GM12878 (cell line): ENCODE results near the gene BNIP3. TPM values are rescaled to one million over a fixed set of nuclear protein-coding genes. Genes with fewer than 3 reads are reported as not detected.

Source experiments
- ATAC-seq: fragments of 200-7000 bp; cut with Tn5 transposase; 3 replicates; pipeline ENCODE4 v1.9.1; 2020; ENCODE audit warnings: mild to moderate bottlenecking, moderate library complexity
- BruUV-seq: library from RNA; stranded (reverse); fragments of 400-500 nt; replicated peaks from 2 replicates; lab custom pipeline; 2021; lab: Mats Ljungman, UMichigan
- CTCF ChIA-PET: fragments of 300-600 bp; sonication (Branson Sonifier 250); formaldehyde crosslinking; extraction: SDS; loops from one replicate; lab custom pipeline; 2021; ENCODE audit warnings: inconsistent platforms; lab: Yijun Ruan, JAX
- POLR2A ChIA-PET: fragments of 350-600 bp; formaldehyde crosslinking; extraction: SDS; loops from one replicate; lab custom pipeline; 2021; ENCODE audit warnings: inconsistent platforms; lab: Charles Lee
- RAD21 ChIA-PET: fragments of 300-600 bp; sonication (Branson Sonifier 250); formaldehyde crosslinking; loops from one replicate; lab custom pipeline; 2023; ENCODE audit warnings: antibody characterized with exemption; ENCODE audit not compliant: unreplicated experiment; lab: Charles Lee
- SMC1A ChIA-PET: fragments of 300-600 bp; sonication (Branson Sonifier 250); formaldehyde crosslinking; loops from one replicate; lab custom pipeline; 2023; ENCODE audit not compliant: unreplicated experiment, uncharacterized antibody; lab: Charles Lee
- DNase-seq: peaks from one replicate; pipeline ENCODE4 v3.0.0-alpha.2; 2011; ENCODE audit warnings: low read depth, low spot score
- FAIRE-seq: peaks from 3 replicates; lab custom pipeline; 2011; peaks lifted over from hg19 to GRCh38; lab: Jason Lieb, UNC
- H2AFZ ChIP-seq: 2 replicates; pipeline ENCODE4 v1.6.0; 2011; ENCODE audit warnings: low read depth, low read length, control low read depth; ENCODE audit not compliant: control insufficient read depth
- H3K27ac ChIP-seq: 2 replicates; pipeline ENCODE4 v1.5.1; 2011; ENCODE audit warnings: control low read depth; ENCODE audit not compliant: control insufficient read depth, insufficient read depth
- H3K27me3 ChIP-seq, 2 experiments: replicated peaks in 1 of 2; 2 replicates each; pipeline versions ENCODE4 v1.6.0 to v1.6.1; 2011; ENCODE audit warnings: low read length in 1 of 2; ENCODE audit not compliant: control insufficient read depth in 2 of 2, insufficient read depth in 2 of 2
- H3K36me3 ChIP-seq, 2 experiments: 2 replicates each; pipeline ENCODE4 v1.5.1; 2011; ENCODE audit warnings: low read length in 1 of 2; ENCODE audit not compliant: control insufficient read depth in 2 of 2, insufficient read depth in 2 of 2
- H3K4me1 ChIP-seq: 2 replicates; pipeline ENCODE4 v1.6.1; 2011; ENCODE audit warnings: mild to moderate bottlenecking, low read length, moderate library complexity, mixed read lengths; ENCODE audit not compliant: control insufficient read depth, insufficient read depth
- H3K4me2 ChIP-seq: 2 replicates; pipeline ENCODE4 v1.6.0; 2011; ENCODE audit warnings: control low read depth; ENCODE audit not compliant: control insufficient read depth, insufficient read depth
- H3K4me3 ChIP-seq: fragments of 200-600 bp; sonication (generic); 2 replicates; pipeline ENCODE4 v1.5.1; 2016
- H3K79me2 ChIP-seq: 2 replicates; pipeline ENCODE4 v1.6.0; 2011; ENCODE audit warnings: low read length; ENCODE audit not compliant: control insufficient read depth, insufficient read depth
- H3K9ac ChIP-seq: 2 replicates; pipeline ENCODE4 v1.8.0; 2011; ENCODE audit warnings: low read length, control low read depth, mixed read lengths; ENCODE audit not compliant: control insufficient read depth, insufficient read depth
- H3K9me3 ChIP-seq: replicated peaks from 3 replicates; pipeline ENCODE4 v1.5.1; 2011; ENCODE audit warnings: mild to moderate bottlenecking, low read length; ENCODE audit not compliant: control insufficient read depth, insufficient read depth
- H4K20me1 ChIP-seq: 2 replicates; pipeline ENCODE4 v1.6.0; 2011; ENCODE audit not compliant: control insufficient read depth, insufficient read depth
- BRCA1 ChIP-seq: IDR thresholded peaks from 2 replicates; pipeline ENCODE4 v1.6.1; 2011; ENCODE audit warnings: low read depth, low read length, improper control_type of control experiment
- CBX5 ChIP-seq: sonication (generic); IDR thresholded peaks from 2 replicates; pipeline ENCODE4 v1.6.1; 2016; ENCODE audit warnings: low read depth, moderate library complexity, mild to moderate bottlenecking, inconsistent platforms
- CHD4 ChIP-seq: fragments of 200-600 bp; sonication (generic); IDR thresholded peaks from 2 replicates; pipeline ENCODE4 v1.6.1; 2016; ENCODE audit warnings: mild to moderate bottlenecking
- CREM ChIP-seq: IDR thresholded peaks from 2 replicates; pipeline ENCODE4 v1.6.1; 2014; ENCODE audit warnings: antibody characterized with exemption, low read depth
- LARP7 ChIP-seq: fragments of 450-650 bp; IDR thresholded peaks from 2 replicates; pipeline ENCODE4 v1.6.1; 2017; ENCODE audit warnings: mild to moderate bottlenecking
- NR2C2 ChIP-seq: IDR thresholded peaks from 2 replicates; pipeline ENCODE4 v1.6.1; 2011; ENCODE audit warnings: borderline replicate concordance, low read depth; ENCODE audit not compliant: control insufficient read depth, insufficient read length
- SIN3A ChIP-seq: IDR thresholded peaks from 2 replicates; pipeline ENCODE4 v1.6.1; 2012; ENCODE audit warnings: low read depth, low read length, improper control_type of control experiment
- SMAD1 ChIP-seq: fragments of 450-650 bp; IDR thresholded peaks from 2 replicates; pipeline ENCODE4 v1.6.1; 2018; ENCODE audit warnings: mild to moderate bottlenecking, low read depth; ENCODE audit not compliant: partially characterized antibody
- SPI1 ChIP-seq: IDR thresholded peaks from 2 replicates; pipeline ENCODE4 v1.6.1; 2011; ENCODE audit warnings: low read depth, mild to moderate bottlenecking, low read length, moderate library complexity, borderline replicate concordance; ENCODE audit not compliant: insufficient read depth
- ZBED1 ChIP-seq: IDR thresholded peaks from 2 replicates; pipeline ENCODE4 v1.6.1; 2016; ENCODE audit warnings: borderline replicate concordance
- ZNF24 ChIP-seq: fragments of 450-650 bp; IDR thresholded peaks from 2 replicates; pipeline ENCODE4 v1.6.1; 2017; ENCODE audit warnings: antibody characterized with exemption, mild to moderate bottlenecking
- WGBS: methylation state at CpG from one replicate; pipeline ENCODE4 v1.1.6; 2016; ENCODE audit warnings: low lambda C conversion rate; ENCODE audit not compliant: insufficient replicate concordance, insufficient coverage; ENCODE audit errors: missing lambda C conversion rate; 5-methylcytosine and 5-hydroxymethylcytosine counted together
- in situ Hi-C: fragments of 300-500 bp; cut with MboI; formaldehyde crosslinking; loops from 9 replicates; pipeline ENCODE4 v1.14.3; 2018; ENCODE audit warnings: mixed read lengths
- intact Hi-C: fragments of 100-400 bp; cut with micrococcal nuclease; formaldehyde crosslinking; loops from one replicate; pipeline ENCODE4 v1.14.2; 2022; ENCODE audit not compliant: unreplicated experiment
- polyA plus RNA-seq, 11 experiments: library from polyadenylated mRNA; depleted of rRNA in 4 of 11; unstranded in 6 of 11; stranded (reverse) in 5 of 11; fragments of >200 nt; fragmentation: Nextera tagmentation in 4 of 11; fragmentation: Illumina TruSeq in 1 of 11; extraction: Ambion mirVana in 4 of 11; extraction: Trizol in 1 of 11; gene quantifications; 1 replicate in 1 of 11; 2 replicates in 10 of 11; pipeline versions ENCODE4 v1.2.1 to v1.2.3, GENCODE V29; 2011 to 2016; ENCODE audit warnings: inconsistent platforms in 2 of 11, missing spikeins in 2 of 11, low read depth in 1 of 11
- total RNA-seq, 4 experiments: library from RNA; depleted of rRNA in 3 of 4; stranded (reverse); fragments of >200 nt in 3 of 4; fragmentation: Illumina TruSeq in 1 of 4; extraction: Trizol in 1 of 4; gene quantifications; 2 replicates each; pipeline versions ENCODE4 v1.2.1 to v1.2.3, GENCODE V29; 2013 to 2021
- TF ChIP-seq, protein P1 (sequence below): fragments of 450-650 bp; IDR thresholded peaks from 2 replicates; pipeline ENCODE4 v1.6.1; 2017; ENCODE audit warnings: mild to moderate bottlenecking
- TF ChIP-seq, protein P2 (sequence below): fragments of 150-350 bp; IDR thresholded peaks from 2 replicates; pipeline ENCODE4 v1.6.1; 2014; ENCODE audit warnings: mild to moderate bottlenecking, low read depth, low read length
- TF ChIP-seq, protein P3 (sequence below), 3 experiments: IDR thresholded peaks in 2 of 3; conservative IDR thresholded peaks in 1 of 3; 2 replicates each; pipeline ENCODE4 v1.5.1; 2011; ENCODE audit warnings: low read depth in 3 of 3, low read length in 3 of 3, mild to moderate bottlenecking in 3 of 3, control low read depth in 2 of 3, moderate library complexity in 2 of 3, inconsistent platforms in 1 of 3, mixed read lengths in 1 of 3; ENCODE audit not compliant: control insufficient read depth in 2 of 3, insufficient read depth in 1 of 3; ENCODE audit errors: extremely low read depth in 1 of 3

BNIP3 gene
- total and polyA plus RNA-seq, 10 of the 15 experiments (the other 5 are each of a cell fraction or from before 2014, with no cell fraction given): 7.7 to 122 (median 29.9) TPM

DNA sequence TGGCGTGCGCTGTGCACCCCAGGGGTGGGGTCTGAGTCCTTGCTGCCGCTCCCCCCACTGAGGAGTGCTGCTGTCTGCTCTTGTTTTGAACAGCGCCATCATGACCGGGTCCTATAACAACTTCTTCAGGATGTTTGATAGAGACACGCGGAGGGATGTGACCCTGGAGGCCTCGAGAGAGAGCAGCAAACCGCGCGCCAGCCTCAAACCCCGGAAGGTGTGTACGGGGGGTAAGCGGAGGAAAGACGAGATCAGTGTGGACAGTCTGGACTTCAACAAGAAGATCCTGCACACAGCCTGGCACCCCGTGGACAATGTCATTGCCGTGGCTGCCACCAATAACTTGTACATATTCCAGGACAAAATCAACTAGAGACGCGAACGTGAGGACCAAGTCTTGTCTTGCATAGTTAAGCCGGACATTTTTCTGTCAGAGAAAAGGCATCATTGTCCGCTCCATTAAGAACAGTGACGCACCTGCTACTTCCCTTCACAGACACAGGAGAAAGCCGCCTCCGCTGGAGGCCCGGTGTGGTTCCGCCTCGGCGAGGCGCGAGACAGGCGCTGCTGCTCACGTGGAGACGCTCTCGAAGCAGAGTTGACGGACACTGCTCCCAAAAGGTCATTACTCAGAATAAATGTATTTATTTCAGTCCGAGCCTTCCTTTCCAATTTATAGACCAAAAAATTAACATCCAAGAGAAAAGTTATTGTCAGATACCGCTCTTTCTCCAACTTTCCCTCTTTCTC, 26.0 kb downstream of the BNIP3 start:
- H3K27me3 ChIP-seq: no peaks in the 10 kb centered on the region
- in situ Hi-C loops (no loop called here), intact Hi-C loops (no loop called here)
- no peak overlapping the region for H3K4me2 ChIP-seq
- no peaks in the 10 kb centered on the region for H3K4me1 ChIP-seq
- no peaks in the 10 kb centered on the region for H4K20me1 ChIP-seq
- H3K4me3 ChIP-seq: no peak overlapping the region
- H3K79me2 ChIP-seq: no peaks in the 10 kb centered on the region
- ATAC-seq: no peak
- ChIA-PET CTCF (no interaction called here), RAD21 (no interaction called here), POLR2A (no interaction called here), SMC1A (no interaction called here)
- H3K9ac ChIP-seq: no peak overlapping the region
- FAIRE-seq: no peak
- H3K27ac ChIP-seq: no peak overlapping the region
- H3K9me3 ChIP-seq: no peaks in the 10 kb centered on the region
- TF ChIP-seq, protein P1, sequence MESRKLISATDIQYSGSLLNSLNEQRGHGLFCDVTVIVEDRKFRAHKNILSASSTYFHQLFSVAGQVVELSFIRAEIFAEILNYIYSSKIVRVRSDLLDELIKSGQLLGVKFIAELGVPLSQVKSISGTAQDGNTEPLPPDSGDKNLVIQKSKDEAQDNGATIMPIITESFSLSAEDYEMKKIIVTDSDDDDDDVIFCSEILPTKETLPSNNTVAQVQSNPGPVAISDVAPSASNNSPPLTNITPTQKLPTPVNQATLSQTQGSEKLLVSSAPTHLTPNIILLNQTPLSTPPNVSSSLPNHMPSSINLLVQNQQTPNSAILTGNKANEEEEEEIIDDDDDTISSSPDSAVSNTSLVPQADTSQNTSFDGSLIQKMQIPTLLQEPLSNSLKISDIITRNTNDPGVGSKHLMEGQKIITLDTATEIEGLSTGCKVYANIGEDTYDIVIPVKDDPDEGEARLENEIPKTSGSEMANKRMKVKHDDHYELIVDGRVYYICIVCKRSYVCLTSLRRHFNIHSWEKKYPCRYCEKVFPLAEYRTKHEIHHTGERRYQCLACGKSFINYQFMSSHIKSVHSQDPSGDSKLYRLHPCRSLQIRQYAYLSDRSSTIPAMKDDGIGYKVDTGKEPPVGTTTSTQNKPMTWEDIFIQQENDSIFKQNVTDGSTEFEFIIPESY: no peak
- TF ChIP-seq CREM (no peak), SPI1 (no peak), ZBED1 (no peak), CHD4 (no peak), ZNF24 (no peak), NR2C2 (no peak), LARP7 (no peak), CBX5 (no peak), BRCA1 (no peak), SMAD1 (no peak), SIN3A (no peak)
- TF ChIP-seq, protein P2, sequence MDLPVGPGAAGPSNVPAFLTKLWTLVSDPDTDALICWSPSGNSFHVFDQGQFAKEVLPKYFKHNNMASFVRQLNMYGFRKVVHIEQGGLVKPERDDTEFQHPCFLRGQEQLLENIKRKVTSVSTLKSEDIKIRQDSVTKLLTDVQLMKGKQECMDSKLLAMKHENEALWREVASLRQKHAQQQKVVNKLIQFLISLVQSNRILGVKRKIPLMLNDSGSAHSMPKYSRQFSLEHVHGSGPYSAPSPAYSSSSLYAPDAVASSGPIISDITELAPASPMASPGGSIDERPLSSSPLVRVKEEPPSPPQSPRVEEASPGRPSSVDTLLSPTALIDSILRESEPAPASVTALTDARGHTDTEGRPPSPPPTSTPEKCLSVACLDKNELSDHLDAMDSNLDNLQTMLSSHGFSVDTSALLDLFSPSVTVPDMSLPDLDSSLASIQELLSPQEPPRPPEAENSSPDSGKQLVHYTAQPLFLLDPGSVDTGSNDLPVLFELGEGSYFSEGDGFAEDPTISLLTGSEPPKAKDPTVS: no peak
- TF ChIP-seq, protein P3, sequence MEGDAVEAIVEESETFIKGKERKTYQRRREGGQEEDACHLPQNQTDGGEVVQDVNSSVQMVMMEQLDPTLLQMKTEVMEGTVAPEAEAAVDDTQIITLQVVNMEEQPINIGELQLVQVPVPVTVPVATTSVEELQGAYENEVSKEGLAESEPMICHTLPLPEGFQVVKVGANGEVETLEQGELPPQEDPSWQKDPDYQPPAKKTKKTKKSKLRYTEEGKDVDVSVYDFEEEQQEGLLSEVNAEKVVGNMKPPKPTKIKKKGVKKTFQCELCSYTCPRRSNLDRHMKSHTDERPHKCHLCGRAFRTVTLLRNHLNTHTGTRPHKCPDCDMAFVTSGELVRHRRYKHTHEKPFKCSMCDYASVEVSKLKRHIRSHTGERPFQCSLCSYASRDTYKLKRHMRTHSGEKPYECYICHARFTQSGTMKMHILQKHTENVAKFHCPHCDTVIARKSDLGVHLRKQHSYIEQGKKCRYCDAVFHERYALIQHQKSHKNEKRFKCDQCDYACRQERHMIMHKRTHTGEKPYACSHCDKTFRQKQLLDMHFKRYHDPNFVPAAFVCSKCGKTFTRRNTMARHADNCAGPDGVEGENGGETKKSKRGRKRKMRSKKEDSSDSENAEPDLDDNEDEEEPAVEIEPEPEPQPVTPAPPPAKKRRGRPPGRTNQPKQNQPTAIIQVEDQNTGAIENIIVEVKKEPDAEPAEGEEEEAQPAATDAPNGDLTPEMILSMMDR (IDR thresholded peaks at IDR 0.05 in 2 of 3, conservative IDR thresholded peaks at IDR 0.05 in 1 of 3; ENCODE audit: control insufficient read depth in 2 of 3, extremely low read depth in 1 of 3, insufficient read depth in 1 of 3, low read depth in 3 of 3, low read length in 3 of 3): no peak
- H2AFZ ChIP-seq: no peak overlapping the region
- BruUV-seq: TSS peak; percentile 10
- DNase-seq: no peak
- WGBS: 96% methylated on average over 38 of the region's 38 CpGs
- H3K36me3 ChIP-seq: peaks cover 12 to 22% of the 10 kb centered on the region in 2 experiments; a peak in 3 of 4 replicates
